HepG2 (cell line): Measurements from ENCODE around the gene PDE4D. TPM values are rescaled to one million over a fixed set of nuclear protein-coding genes. Genes with fewer than 3 reads are reported as not detected.
A peak's percentile ranks its signal among the peaks of the same experiment; 100 is the strongest.

Experiments used
- EEA1 ChIP-seq: sonication (generic); formaldehyde crosslinking; IDR thresholded peaks from 2 replicates; pipeline ENCODE4 v1.5.1; 2020; ENCODE audit warnings: mild to moderate bottlenecking, missing genetic modification reagents, borderline replicate concordance
- FOXC1 ChIP-seq: sonication (generic); formaldehyde crosslinking; IDR thresholded peaks from 2 replicates; pipeline ENCODE4 v1.8.0; 2022; ENCODE audit warnings: mild to moderate bottlenecking, missing genetic modification reagents, borderline replicate concordance
- GATA4 ChIP-seq: sonication (generic); IDR thresholded peaks from 2 replicates; pipeline ENCODE4 v1.6.1; 2016; ENCODE audit warnings: antibody characterized with exemption, low read depth, borderline replicate concordance
- HNRNPL ChIP-seq: fragments of 200-400 bp; formaldehyde crosslinking; IDR thresholded peaks from 2 replicates; pipeline ENCODE4 v1.6.1; 2017; ENCODE audit warnings: mild to moderate bottlenecking, low read depth, low read length
- KAT2B ChIP-seq: fragments of 150-350 bp; IDR thresholded peaks from 2 replicates; pipeline ENCODE4 v1.6.1; 2014; ENCODE audit warnings: low read depth, low read length, borderline replicate concordance
- KDM3A ChIP-seq: IDR thresholded peaks from 2 replicates; pipeline ENCODE4 v1.6.1; 2018; ENCODE audit warnings: low read depth, missing compliant biosample characterization
- KLF9 ChIP-seq: IDR thresholded peaks from 2 replicates; pipeline ENCODE4 v1.6.1; 2016; ENCODE audit warnings: low read depth
- MAF1 ChIP-seq: sonication (generic); formaldehyde crosslinking; IDR thresholded peaks from 2 replicates; pipeline ENCODE4 v1.5.0; 2020; ENCODE audit warnings: missing genetic modification reagents, borderline replicate concordance
- PRDM4 ChIP-seq: sonication (generic); formaldehyde crosslinking; IDR thresholded peaks from 2 replicates; pipeline ENCODE4 v1.9.0; 2021; ENCODE audit warnings: missing genetic modification reagents, borderline replicate concordance
- REPIN1 ChIP-seq: sonication (generic); formaldehyde crosslinking; IDR thresholded peaks from 2 replicates; pipeline ENCODE4 v1.8.0; 2022; ENCODE audit warnings: missing genetic modification reagents, low read depth, mild to moderate bottlenecking, borderline replicate concordance
- SRSF4 ChIP-seq: fragments of 200-400 bp; formaldehyde crosslinking; IDR thresholded peaks from one replicate; pipeline ENCODE4 v1.6.1; 2018; ENCODE audit warnings: mild to moderate bottlenecking, low read depth, low read length, moderate library complexity; ENCODE audit not compliant: poor library complexity, severe bottlenecking
- TBP ChIP-seq: sonication (generic); formaldehyde crosslinking; IDR thresholded peaks from 2 replicates; pipeline ENCODE4 v1.5.0; 2020; ENCODE audit warnings: missing genetic modification reagents
- TBX3 ChIP-seq: fragments of 450-650 bp; IDR thresholded peaks from 2 replicates; pipeline ENCODE4 v1.6.1; 2017; ENCODE audit warnings: antibody characterized with exemption, mild to moderate bottlenecking, inconsistent platforms, borderline replicate concordance
- TCF7 ChIP-seq: sonication (generic); IDR thresholded peaks from 2 replicates; pipeline ENCODE4 v1.6.1; 2016; ENCODE audit warnings: antibody characterized with exemption, low read depth
- TP53 ChIP-seq: sonication (generic); formaldehyde crosslinking; conservative IDR thresholded peaks from 2 replicates; pipeline ENCODE4 v1.4.0; 2020; ENCODE audit warnings: missing genetic modification reagents
- ZBTB2 ChIP-seq: sonication (generic); formaldehyde crosslinking; IDR thresholded peaks from 2 replicates; pipeline ENCODE4 v1.8.0; 2022; ENCODE audit warnings: low read depth, missing genetic modification reagents
- ZNF10 ChIP-seq: sonication (generic); formaldehyde crosslinking; IDR thresholded peaks from 2 replicates; pipeline ENCODE4 v1.4.0; 2020; ENCODE audit warnings: mild to moderate bottlenecking, low read depth, missing genetic modification reagents, borderline replicate concordance
- ZNF143 ChIP-seq: sonication (generic); formaldehyde crosslinking; IDR thresholded peaks from 2 replicates; pipeline ENCODE4 v1.4.0; 2020; ENCODE audit warnings: missing genetic modification reagents
- ZNF562 ChIP-seq: sonication (generic); formaldehyde crosslinking; IDR thresholded peaks from 2 replicates; pipeline ENCODE4 v1.8.0; 2022; ENCODE audit warnings: missing genetic modification reagents, borderline replicate concordance
- ZNF660 ChIP-seq: sonication (generic); formaldehyde crosslinking; IDR thresholded peaks from 2 replicates; pipeline ENCODE4 v1.5.1; 2020; ENCODE audit warnings: mild to moderate bottlenecking, low read depth, missing genetic modification reagents, borderline replicate concordance
- ZNF670 ChIP-seq: sonication (generic); formaldehyde crosslinking; IDR thresholded peaks from 2 replicates; pipeline ENCODE4 v1.8.0; 2022; ENCODE audit warnings: mild to moderate bottlenecking, missing genetic modification reagents, borderline replicate concordance
- ZSCAN9 ChIP-seq: IDR thresholded peaks from 2 replicates; pipeline ENCODE4 v1.6.1; 2016; ENCODE audit warnings: borderline replicate concordance
- polyA plus RNA-seq, 8 experiments: library from polyadenylated mRNA; depleted of rRNA in 3 of 8; stranded (reverse) in 7 of 8; unstranded in 1 of 8; fragments of >200 nt; fragmentation: Illumina TruSeq in 4 of 8; extraction: Trizol in 4 of 8; gene quantifications; 2 replicates each; pipeline versions ENCODE4 v1.2.1 to v1.2.3, GENCODE V29; 2011 to 2016; ENCODE audit warnings: low read depth in 4 of 8, missing spikeins in 1 of 8, mixed read lengths in 1 of 8; ENCODE audit not compliant: insufficient read depth in 1 of 8
- total RNA-seq, 5 experiments: library from RNA; depleted of rRNA; stranded (reverse); fragments of >200 nt; fragmentation: Illumina TruSeq; extraction: Trizol; gene quantifications; 2 replicates each; pipeline ENCODE4 v1.2.3, GENCODE V29; 2016; ENCODE audit warnings: low read depth in 1 of 5
- TF ChIP-seq, protein P1 (sequence below): sonication (generic); formaldehyde crosslinking; IDR thresholded peaks from 2 replicates; pipeline ENCODE4 v1.5.0; 2020; ENCODE audit warnings: missing genetic modification reagents
- TF ChIP-seq, protein P2 (sequence below): sonication (generic); formaldehyde crosslinking; IDR thresholded peaks from 2 replicates; pipeline ENCODE4 v1.9.0; 2022; ENCODE audit warnings: missing genetic modification reagents, mild to moderate bottlenecking, borderline replicate concordance
- TF ChIP-seq, protein P3 (sequence below): sonication (generic); formaldehyde crosslinking; IDR thresholded peaks from 2 replicates; pipeline ENCODE4 v1.8.1; 2023; ENCODE audit warnings: mild to moderate bottlenecking, missing genetic modification reagents, borderline replicate concordance

The PDE4D gene
- total and polyA plus RNA-seq, 2 of the 13 experiments (the other 11 are each of a cell fraction or from before 2014, with no cell fraction given), result 7.0 to 12.2 TPM

DNA sequence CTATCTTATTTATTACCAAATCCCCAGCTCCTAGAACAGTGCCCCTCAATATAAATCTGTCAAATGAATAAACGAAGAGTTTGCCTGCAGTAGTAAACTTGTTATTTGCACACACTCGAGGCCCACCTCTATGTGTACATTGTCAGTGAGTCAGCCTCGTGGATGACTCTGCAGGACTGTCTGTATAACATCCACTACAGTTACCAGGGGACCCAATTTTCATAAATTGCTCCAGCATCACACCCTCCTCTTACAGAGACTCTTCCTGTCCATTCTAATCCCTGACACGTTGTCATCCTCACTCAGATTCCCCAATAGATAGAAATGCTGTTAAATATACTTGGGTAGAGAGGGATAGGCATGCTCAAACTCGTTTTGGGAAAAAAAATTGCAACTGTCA lies 832.1 kb downstream of the PDE4D start (continued):
- TF ChIP-seq ZBTB2 (CRISPR knock-in tag) (no peak), ZNF670 (CRISPR knock-in tag) (no peak), TP53 (CRISPR knock-in tag) (no peak), HNRNPL (no peak), EEA1 (CRISPR knock-in tag) (no peak), FOXC1 (no peak), TBX3 (peak; percentile 38; the same call in 1 of the 2 replicates), REPIN1 (no peak), GATA4 (no peak), KDM3A (CRISPR knock-in tag) (no peak), ZNF10 (no peak), SRSF4 (no peak), TBP (CRISPR knock-in tag) (no peak), MAF1 (CRISPR knock-in tag) (no peak), ZSCAN9 (CRISPR knock-in tag) (no peak), ZNF143 (CRISPR knock-in tag) (no peak), ZNF562 (CRISPR knock-in tag) (no peak), TCF7 (0 out of 2 replicates have a peak, but pooled peaks have one; percentile 23), KLF9 (CRISPR knock-in tag) (no peak), ZNF660 (CRISPR knock-in tag) (no peak), KAT2B (no peak), PRDM4 (CRISPR knock-in tag) (no peak)
- TF ChIP-seq, protein P1, sequence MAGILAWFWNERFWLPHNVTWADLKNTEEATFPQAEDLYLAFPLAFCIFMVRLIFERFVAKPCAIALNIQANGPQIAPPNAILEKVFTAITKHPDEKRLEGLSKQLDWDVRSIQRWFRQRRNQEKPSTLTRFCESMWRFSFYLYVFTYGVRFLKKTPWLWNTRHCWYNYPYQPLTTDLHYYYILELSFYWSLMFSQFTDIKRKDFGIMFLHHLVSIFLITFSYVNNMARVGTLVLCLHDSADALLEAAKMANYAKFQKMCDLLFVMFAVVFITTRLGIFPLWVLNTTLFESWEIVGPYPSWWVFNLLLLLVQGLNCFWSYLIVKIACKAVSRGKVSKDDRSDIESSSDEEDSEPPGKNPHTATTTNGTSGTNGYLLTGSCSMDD (CRISPR knock-in tag), result no peak
- TF ChIP-seq, protein P2, sequence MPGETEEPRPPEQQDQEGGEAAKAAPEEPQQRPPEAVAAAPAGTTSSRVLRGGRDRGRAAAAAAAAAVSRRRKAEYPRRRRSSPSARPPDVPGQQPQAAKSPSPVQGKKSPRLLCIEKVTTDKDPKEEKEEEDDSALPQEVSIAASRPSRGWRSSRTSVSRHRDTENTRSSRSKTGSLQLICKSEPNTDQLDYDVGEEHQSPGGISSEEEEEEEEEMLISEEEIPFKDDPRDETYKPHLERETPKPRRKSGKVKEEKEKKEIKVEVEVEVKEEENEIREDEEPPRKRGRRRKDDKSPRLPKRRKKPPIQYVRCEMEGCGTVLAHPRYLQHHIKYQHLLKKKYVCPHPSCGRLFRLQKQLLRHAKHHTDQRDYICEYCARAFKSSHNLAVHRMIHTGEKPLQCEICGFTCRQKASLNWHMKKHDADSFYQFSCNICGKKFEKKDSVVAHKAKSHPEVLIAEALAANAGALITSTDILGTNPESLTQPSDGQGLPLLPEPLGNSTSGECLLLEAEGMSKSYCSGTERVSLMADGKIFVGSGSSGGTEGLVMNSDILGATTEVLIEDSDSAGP (CRISPR knock-in tag), result no peak
- TF ChIP-seq, protein P3, sequence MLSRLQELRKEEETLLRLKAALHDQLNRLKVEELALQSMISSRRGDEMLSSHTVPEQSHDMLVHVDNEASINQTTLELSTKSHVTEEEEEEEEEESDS (CRISPR knock-in tag), result no peak
